ENCODE data around the gene ARFRP1. TPM values are rescaled to one million over a fixed set of nuclear protein-coding genes. Genes with fewer than 3 reads are reported as not detected.

Gene ARFRP1
- total RNA-seq, 1 experiment from 2014 or later = 71.2 TPM

GRCh38 chr20:63704749-63705117, 3.0 kb downstream of the ARFRP1 start:
- Histone ChIP-seq H4K20me1 (ENCODE audit: low read length) (no peaks in the 10 kb centered on the region), H3K4me2 (ENCODE audit: low read length) (no peak overlapping the region), H3K36me3 (ENCODE audit: low read depth, low read length) (peaks cover 33% of the 10 kb centered on the region), H3F3A (ENCODE audit: low read length, unreplicated experiment) (no peaks in the 10 kb centered on the region), H2AFZ (ENCODE audit: low read length) (no peak overlapping the region), H3K4me1 (ENCODE audit: insufficient read depth, low read length) (peaks cover 21% of the 10 kb centered on the region), H3K4me3 (ENCODE audit: low read length) (no peak overlapping the region), H3K27me3 (ENCODE audit: low read length) (no peaks in the 10 kb centered on the region), H3K79me2 (ENCODE audit: low read length) (peaks cover 52% of the 10 kb centered on the region), H3K9me2 (replicated peaks; ENCODE audit: low read length) (no peaks in the 10 kb centered on the region), H3K9me3 (ENCODE audit: low read length) (no peaks in the 10 kb centered on the region), H3K27ac (ENCODE audit: low read length) (no peak overlapping the region), H3K9ac (ENCODE audit: low read length) (no peak overlapping the region)
- DNase-seq (no peak), ATAC-seq (no peak)
- no TSS peak for BruUV-seq (replicated peaks)
- CTCF ChIA-PET = no interaction called here
- intact Hi-C loops (cut with micrococcal nuclease) = loop anchor here (5.0 kb wide), 1 partner anchor 78 kb away; no protein-coding TSS in a partner anchor
- POLR2A ChIA-PET (ENCODE audit: unreplicated experiment) = no interaction called here
- no peak for TF ChIP-seq CTCF (conservative IDR thresholded peaks at IDR 0.05; ENCODE audit: low read depth, low read length)
- TF ChIP-seq EZH2phosphoT487 (IDR thresholded peaks at IDR 0.05; ENCODE audit: borderline replicate concordance, low read length) = no peak
- no peak for TF ChIP-seq EZH2 (IDR thresholded peaks at IDR 0.05; ENCODE audit: low read length, unreplicated experiment)

GRCh38 chr20:63703976-63704748, 3.6 kb downstream of the ARFRP1 start:
- no peak overlapping the region for H3K27ac ChIP-seq (ENCODE audit: low read length)
- ChIA-PET POLR2A (ENCODE audit: unreplicated experiment) (no interaction called here), CTCF (no interaction called here)

More at GRCh38 chr20:63703976-63704748, 3.6 kb downstream of the ARFRP1 start:
- no TSS peak for BruUV-seq (replicated peaks)
- DNase-seq (no peak), ATAC-seq (no peak)
- no peaks in the 10 kb centered on the region for H3K9me3 ChIP-seq (ENCODE audit: low read length)
- H3K4me3 ChIP-seq (ENCODE audit: low read length) = no peak overlapping the region
- peaks cover 46% of the 10 kb centered on the region for H3K79me2 ChIP-seq (ENCODE audit: low read length)
- no peaks in the 10 kb centered on the region for H3F3A ChIP-seq (ENCODE audit: low read length, unreplicated experiment)
- H3K4me2 ChIP-seq (ENCODE audit: low read length) = no peak overlapping the region
- no peaks in the 10 kb centered on the region for H3K9me2 ChIP-seq (replicated peaks; ENCODE audit: low read length)
- intact Hi-C loops (cut with micrococcal nuclease) = no loop called here
- H3K27me3 ChIP-seq (ENCODE audit: low read length) = no peaks in the 10 kb centered on the region
- no peak overlapping the region for H3K9ac ChIP-seq (ENCODE audit: low read length)
- H3K36me3 ChIP-seq (ENCODE audit: low read depth, low read length) = peaks cover 30% of the 10 kb centered on the region
- TF ChIP-seq EZH2 (IDR thresholded peaks at IDR 0.05; ENCODE audit: low read length, unreplicated experiment) = no peak
- no peak for TF ChIP-seq CTCF (conservative IDR thresholded peaks at IDR 0.05; ENCODE audit: low read depth, low read length)
- TF ChIP-seq EZH2phosphoT487 (IDR thresholded peaks at IDR 0.05; ENCODE audit: borderline replicate concordance, low read length) = no peak
- no peak overlapping the region for H2AFZ ChIP-seq (ENCODE audit: low read length)
- H4K20me1 ChIP-seq (ENCODE audit: low read length) = no peaks in the 10 kb centered on the region
- peaks cover 23% of the 10 kb centered on the region for H3K4me1 ChIP-seq (ENCODE audit: insufficient read depth, low read length)

Data from PC-3 (cell line).